Activated naive CD8-positive, alpha-beta T cell treated with anti-CD3 and anti-CD28 coated beads, Interleukin-2, amount 10 ng/mL, durations not matched to agents 7 days and 5 days (primary cell): Measurements from ENCODE around the gene CLSTN1. TPM values are rescaled to one million over a fixed set of nuclear protein-coding genes. Genes with fewer than 3 reads are reported as not detected.

Source experiments
- ATAC-seq: fragments of 150-1000 bp; cut with Tn5 transposase; one replicate; pipeline ENCODE4 v1.10.0; 2021; ENCODE audit warnings: low read depth, moderate library complexity
- POLR2A ChIA-PET: fragments of 350-600 bp; sonication (Branson Sonifier 250); formaldehyde crosslinking; loops from one replicate; lab custom pipeline; 2021; ENCODE audit warnings: antibody characterized with exemption; lab: Charles Lee
- DNase-seq: peaks from one replicate; pipeline ENCODE4 v3.0.0; 2021
- H3K27ac Mint-ChIP-seq: one replicate; pipeline ENCODE4 v1.8.0; 2022; ENCODE audit warnings: mild to moderate bottlenecking, mixed read lengths
- H3K27me3 Mint-ChIP-seq: one replicate; pipeline ENCODE4 v1.8.0; 2022; ENCODE audit warnings: mild to moderate bottlenecking, moderate library complexity, mixed read lengths
- H3K36me3 Mint-ChIP-seq: one replicate; pipeline ENCODE4 v1.8.0; 2021; ENCODE audit warnings: mild to moderate bottlenecking, mixed read lengths
- H3K4me1 Mint-ChIP-seq: one replicate; pipeline ENCODE4 v1.8.0; 2021; ENCODE audit warnings: mixed read lengths
- H3K4me3 Mint-ChIP-seq: one replicate; pipeline ENCODE4 v1.8.0; 2022; ENCODE audit warnings: mild to moderate bottlenecking, moderate library complexity, mixed read lengths
- H3K9me3 Mint-ChIP-seq: one replicate; pipeline ENCODE4 v1.8.0; 2021; ENCODE audit warnings: mixed read lengths
- total RNA-seq, 2 experiments: library from RNA; stranded (reverse); gene quantifications; one replicate each; pipeline ENCODE4 v1.2.3, GENCODE V29; 2021

CLSTN1 gene
- total RNA-seq, 2 experiments from 2014 or later, result 104 to 106 TPM

- Mint-ChIP-seq H3K27me3 (no peaks in the 10 kb centered on the region), H3K9me3 (no peaks in the 10 kb centered on the region), H3K4me1 (peaks cover 13% of the 10 kb centered on the region), H3K27ac (no peak overlapping the region), H3K36me3 (peaks cover 13% of the 10 kb centered on the region), H3K4me3 (no peak overlapping the region)
- POLR2A ChIA-PET, result interaction anchor here (1.1 kb wide), 1 partner anchor 35 kb away, joined by 3 read pairs; no protein-coding TSS in a partner anchor
- ATAC-seq, result no peak
- DNase-seq, result no peak
These were observed 37.6 kb upstream of the CLSTN1 start for GRCh38 chr1:9861360-9861759.

GRCh38 chr1:9860887-9861286, 37.1 kb upstream of the CLSTN1 start:
- POLR2A ChIA-PET, result interaction anchor here (1.1 kb wide), 1 partner anchor 35 kb away, joined by 3 read pairs; no protein-coding TSS in a partner anchor
- peaks cover 13% of the 10 kb centered on the region for H3K4me1 Mint-ChIP-seq
- peaks cover 15% of the 10 kb centered on the region for H3K36me3 Mint-ChIP-seq
- ATAC-seq (no peak), DNase-seq (no peak)
- no peaks in the 10 kb centered on the region for H3K9me3 Mint-ChIP-seq
- no peak overlapping the region for H3K27ac Mint-ChIP-seq
- no peak overlapping the region for H3K4me3 Mint-ChIP-seq
- H3K27me3 Mint-ChIP-seq, result no peaks in the 10 kb centered on the region

DNA sequence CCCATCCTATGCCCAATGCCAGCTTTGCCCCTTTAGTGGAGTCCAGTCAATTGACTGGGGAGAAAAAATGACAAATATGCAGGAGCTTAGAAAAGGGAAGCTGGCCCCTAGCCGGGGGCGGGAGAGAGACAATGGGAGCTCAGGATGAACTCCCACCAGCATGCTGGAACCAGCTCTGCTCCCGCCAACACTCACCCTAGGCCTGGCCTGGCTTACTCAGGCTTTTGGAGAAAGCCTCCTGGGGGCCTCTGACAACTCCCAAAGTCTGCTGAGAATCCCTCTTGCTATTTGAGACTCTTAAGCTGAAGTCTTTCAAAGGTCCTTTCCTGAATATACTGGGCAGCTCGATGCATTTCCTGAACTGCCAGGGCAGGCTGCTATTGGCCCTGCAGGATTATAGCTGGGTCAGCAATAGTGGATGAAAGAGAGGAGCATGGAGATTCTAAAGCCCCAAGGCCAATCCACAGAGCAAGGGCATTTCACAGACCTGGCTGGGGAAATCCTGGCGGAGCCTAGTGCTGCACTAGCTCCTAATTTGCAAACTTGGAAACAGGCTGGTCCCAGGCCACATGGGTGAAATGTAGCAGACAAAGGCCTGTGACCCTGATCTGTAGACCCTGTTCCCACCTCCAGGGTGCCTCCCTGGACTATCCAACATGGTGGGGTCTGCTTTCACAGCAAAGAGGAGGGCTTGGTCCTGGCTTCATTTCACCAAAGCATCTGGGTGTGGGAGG, 35.7 kb upstream of the CLSTN1 start:
- DNase-seq, result no peak
- Mint-ChIP-seq H3K27me3 (no peaks in the 10 kb centered on the region), H3K4me1 (peaks cover 13% of the 10 kb centered on the region), H3K9me3 (no peaks in the 10 kb centered on the region), H3K27ac (no peak overlapping the region), H3K36me3 (peaks cover 18% of the 10 kb centered on the region), H3K4me3 (no peak overlapping the region)
- POLR2A ChIA-PET, result interaction anchor here (0.5 to 0.6 kb wide), 2 partner anchors 32 to 40 kb away, joined by 3 to 4 read pairs; no protein-coding TSS in a partner anchor
- ATAC-seq, result no peak

- peaks cover 6% of the 10 kb centered on the region for H3K9me3 Mint-ChIP-seq
- POLR2A ChIA-PET, result interaction anchor here (0.5 to 0.6 kb wide), 2 partner anchors 39 to 58 kb away, joined by 3 to 4 read pairs; no protein-coding TSS in a partner anchor
- H3K27ac Mint-ChIP-seq, result peak overlapping the region; percentile 53
These were observed 34.7 kb upstream of the CLSTN1 start for GRCh38 chr1:9858293-9859035.

DNA sequence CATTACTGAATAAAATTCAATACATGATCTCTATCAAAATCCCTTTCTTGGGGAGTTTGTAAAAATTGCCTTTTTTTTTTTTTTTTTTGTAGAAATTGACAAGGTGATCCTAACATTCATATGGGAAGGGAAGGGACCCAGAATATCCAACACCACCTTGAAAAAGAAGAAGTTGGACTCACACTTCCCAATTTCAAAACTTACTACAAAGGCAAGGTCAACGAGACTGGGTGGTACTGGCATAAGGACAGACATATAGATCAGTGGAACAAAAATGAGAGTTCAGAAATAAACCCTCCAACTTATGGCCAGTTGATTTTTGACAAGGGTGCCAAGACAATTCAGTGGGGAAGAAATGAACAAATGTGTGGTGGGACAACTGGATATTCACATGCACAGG, 31.4 kb upstream of the CLSTN1 start:
- Mint-ChIP-seq H3K27me3 (no peaks in the 10 kb centered on the region), H3K4me1 (peaks cover 15% of the 10 kb centered on the region), H3K9me3 (peaks cover 7% of the 10 kb centered on the region), H3K4me3 (no peak overlapping the region), H3K27ac (no peak overlapping the region), H3K36me3 (peaks cover 25% of the 10 kb centered on the region)
- no peak for DNase-seq
- POLR2A ChIA-PET, result no interaction called here
- ATAC-seq, result no peak

More at GRCh38 chr1:9858293-9859035, 34.7 kb upstream of the CLSTN1 start:
- peaks cover 24% of the 10 kb centered on the region for H3K36me3 Mint-ChIP-seq
- H3K4me1 Mint-ChIP-seq, result peaks cover 13% of the 10 kb centered on the region
- ATAC-seq, result peak; percentile 47
- no peaks in the 10 kb centered on the region for H3K27me3 Mint-ChIP-seq
- H3K4me3 Mint-ChIP-seq, result no peak overlapping the region
- DNase-seq, result no peak

GRCh38 chr1:9853249-9853595, 29.5 kb upstream of the CLSTN1 start:
- H3K9me3 Mint-ChIP-seq, result peaks cover 7% of the 10 kb centered on the region
- H3K27me3 Mint-ChIP-seq, result no peaks in the 10 kb centered on the region

DNA sequence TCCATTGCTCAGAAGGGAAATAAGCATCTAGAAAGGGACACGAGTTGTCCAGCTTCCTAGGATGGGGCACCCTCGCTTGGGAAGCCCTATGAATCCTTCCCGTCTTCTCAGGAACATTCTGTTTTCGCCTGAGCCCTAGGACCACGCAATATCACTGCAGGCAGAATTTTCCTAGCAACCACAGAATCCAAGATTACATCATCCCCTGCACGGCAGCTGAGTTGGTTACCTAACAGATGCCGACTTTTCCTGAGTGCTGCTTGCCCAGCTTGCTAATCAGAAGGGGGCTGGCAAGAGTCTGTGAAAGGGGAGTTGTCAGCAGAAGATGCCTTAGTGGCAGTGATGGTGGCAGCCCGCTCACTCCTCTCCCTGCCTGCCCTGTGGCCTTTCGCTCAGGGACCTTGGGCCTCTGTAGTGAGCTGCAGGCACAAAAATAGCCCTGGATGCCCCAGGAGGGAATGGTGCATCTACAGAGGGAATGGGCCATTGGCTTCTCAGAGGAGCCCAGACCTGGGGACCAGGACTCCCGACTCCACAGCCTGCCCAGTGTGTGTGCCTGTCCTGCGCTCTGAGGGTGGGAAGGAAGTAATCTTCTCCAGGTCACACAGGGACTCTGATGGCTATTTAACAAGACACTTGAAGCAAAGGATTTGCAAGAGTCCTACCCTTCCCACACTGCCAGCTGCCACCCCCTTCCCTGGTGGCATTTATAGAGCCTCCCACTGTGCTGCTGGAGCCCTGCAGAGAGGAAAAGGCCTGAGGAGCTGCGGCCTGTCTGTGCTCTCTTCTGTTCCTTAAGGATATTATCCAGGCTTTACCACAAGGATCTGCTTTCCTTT, 28.9 kb upstream of the CLSTN1 start:
- ATAC-seq (no peak), DNase-seq (no peak)
- POLR2A ChIA-PET, result interaction anchor here (0.7 kb wide), 1 partner anchor 27 kb away, joined by 3 read pairs; no protein-coding TSS in a partner anchor
- Mint-ChIP-seq H3K27me3 (no peaks in the 10 kb centered on the region), H3K4me1 (peaks cover 7% of the 10 kb centered on the region), H3K9me3 (peaks cover 7% of the 10 kb centered on the region), H3K36me3 (peaks cover 13% of the 10 kb centered on the region), H3K4me3 (no peak overlapping the region), H3K27ac (no peak overlapping the region)

More at GRCh38 chr1:9853249-9853595, 29.5 kb upstream of the CLSTN1 start:
- POLR2A ChIA-PET, result interaction anchor here (0.7 kb wide), 1 partner anchor 27 kb away, joined by 3 read pairs; no protein-coding TSS in a partner anchor
- Mint-ChIP-seq H3K4me1 (peaks cover 10% of the 10 kb centered on the region), H3K4me3 (no peak overlapping the region), H3K36me3 (peaks cover 18% of the 10 kb centered on the region), H3K27ac (no peak overlapping the region)
- DNase-seq (no peak), ATAC-seq (no peak)

GRCh38 chr1:9852004-9852403, 28.2 kb upstream of the CLSTN1 start:
- H3K4me3 Mint-ChIP-seq, result no peak overlapping the region

DNA sequence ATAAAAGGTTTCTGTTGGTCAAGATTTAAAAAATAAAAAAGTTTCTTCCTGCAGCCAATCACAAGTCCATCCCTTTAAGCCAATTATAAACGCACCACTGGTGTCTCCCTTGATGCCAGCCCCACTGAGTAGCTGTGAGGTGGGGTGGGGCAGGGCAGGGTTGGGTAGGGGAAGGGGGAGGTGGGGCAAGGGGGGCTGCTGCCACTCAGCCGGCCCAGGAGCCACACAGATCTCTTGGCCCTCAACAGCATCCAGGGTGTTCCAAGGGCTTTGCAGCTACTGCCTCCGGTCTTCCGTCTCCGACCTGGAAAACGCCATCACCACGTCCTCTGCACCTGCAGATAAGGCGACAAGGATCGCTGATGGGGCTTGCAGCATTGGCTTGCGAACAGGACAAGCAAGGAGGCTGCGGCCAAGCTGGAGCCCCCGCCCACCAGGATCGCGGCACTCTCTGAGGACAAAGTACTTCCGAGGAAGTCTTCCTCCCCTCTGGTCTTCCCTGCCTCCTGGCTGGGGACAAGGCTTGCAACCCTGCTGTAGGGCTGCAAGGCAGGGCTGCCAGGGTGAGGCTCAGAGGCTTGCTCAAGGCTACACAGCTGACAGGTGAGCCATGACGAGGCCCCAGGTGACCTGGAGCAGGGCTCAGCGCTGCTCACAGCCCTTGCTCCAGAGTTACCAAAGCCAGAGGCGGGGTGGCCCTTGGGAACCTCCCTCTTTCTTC, 26.8 kb upstream of the CLSTN1 start:
- Mint-ChIP-seq H3K36me3 (peaks cover 10% of the 10 kb centered on the region), H3K4me3 (peak overlapping the region; percentile 55), H3K4me1 (peaks cover 7% of the 10 kb centered on the region), H3K9me3 (peaks cover 7% of the 10 kb centered on the region), H3K27me3 (no peaks in the 10 kb centered on the region), H3K27ac (no peak overlapping the region)
- ATAC-seq, result peak; percentile 46
- POLR2A ChIA-PET, result interaction anchor here (0.7 to 0.9 kb wide), 2 partner anchors 63 to 66 kb away, joined by 3 to 5 read pairs; no protein-coding TSS in a partner anchor
- DNase-seq, result no peak

More at GRCh38 chr1:9852004-9852403, 28.2 kb upstream of the CLSTN1 start:
- POLR2A ChIA-PET, result no interaction called here
- H3K9me3 Mint-ChIP-seq, result peaks cover 7% of the 10 kb centered on the region
- H3K4me1 Mint-ChIP-seq, result peaks cover 7% of the 10 kb centered on the region
- no peaks in the 10 kb centered on the region for H3K27me3 Mint-ChIP-seq
- no peak for DNase-seq
- H3K36me3 Mint-ChIP-seq, result peaks cover 11% of the 10 kb centered on the region
- no peak overlapping the region for H3K27ac Mint-ChIP-seq
- ATAC-seq, result no peak

- POLR2A ChIA-PET, result interaction anchor here (0.5 to 0.7 kb wide), 2 partner anchors 49 to 63 kb away, joined by 3 to 5 read pairs; no protein-coding TSS in a partner anchor
- Mint-ChIP-seq H3K27ac (peak overlapping the region; percentile 25), H3K4me3 (peak overlapping the region; percentile 55), H3K9me3 (peaks cover 7% of the 10 kb centered on the region), H3K36me3 (peaks cover 6% of the 10 kb centered on the region), H3K27me3 (no peaks in the 10 kb centered on the region), H3K4me1 (peaks cover 7% of the 10 kb centered on the region)
- ATAC-seq, result peak; percentile 67
- no peak for DNase-seq
These were observed 26.1 kb upstream of the CLSTN1 start for GRCh38 chr1:9849691-9850441.

GRCh38 chr1:9848022-9848421, 24.3 kb upstream of the CLSTN1 start:
- no peaks in the 10 kb centered on the region for H3K36me3 Mint-ChIP-seq
- DNase-seq (no peak), ATAC-seq (no peak)
- peaks cover 7% of the 10 kb centered on the region for H3K4me1 Mint-ChIP-seq
- H3K27me3 Mint-ChIP-seq, result no peaks in the 10 kb centered on the region
- POLR2A ChIA-PET, result interaction anchor here (0.6 kb wide), 2 partner anchors 19 to 33 kb away, joined by 6 read pairs; no protein-coding TSS in a partner anchor
- no peak overlapping the region for H3K4me3 Mint-ChIP-seq
- no peak overlapping the region for H3K27ac Mint-ChIP-seq
- no peaks in the 10 kb centered on the region for H3K9me3 Mint-ChIP-seq
